OCI-LY3 (cell line): ENCODE data around the gene GALNT14.
"Not testable (repeated sequence)": the region's sequence is repeated elsewhere in the genome, so short reads cannot be mapped to it uniquely, and the experiment has no call there.

Experiments
- H2AFZ ChIP-seq: fragments of 200-600, 300-600 bp; shearing (Covaris generic); 2 replicates; pipeline ENCODE4 v1.6.0; 2014; ENCODE audit warnings: antibody characterized with exemption, low read depth, low read length
- H3K27ac ChIP-seq: fragments of 200-600, 300-600 bp; sonication (generic); 2 replicates; pipeline ENCODE4 v1.5.1; 2014; ENCODE audit warnings: mild to moderate bottlenecking, low read length, moderate library complexity, mixed read lengths
- H3K27me3 ChIP-seq: fragments of 200-600, 300-600 bp; sonication (generic); 2 replicates; pipeline ENCODE4 v1.6.1; 2014; ENCODE audit warnings: low read depth, low read length, mixed read lengths
- H3K36me3 ChIP-seq: fragments of 200-600, 300-600 bp; sonication (generic); replicated peaks from 2 replicates; pipeline ENCODE3; 2014; ENCODE audit warnings: low read depth, low read length, mixed read lengths
- H3K4me1 ChIP-seq: fragments of 300-600, 200-600 bp; sonication (generic); 2 replicates; pipeline ENCODE4 v1.6.1; 2014; ENCODE audit warnings: low read length, mixed read lengths
- H3K4me2 ChIP-seq: fragments of 200-600, 300-600 bp; sonication (generic); 2 replicates; pipeline ENCODE4 v1.6.1; 2014; ENCODE audit warnings: low read length, mixed read lengths
- H3K4me3 ChIP-seq: fragments of 300-600, 200-600 bp; sonication (generic); 2 replicates; pipeline ENCODE4 v1.5.1; 2014; ENCODE audit warnings: antibody characterized with exemption, mild to moderate bottlenecking, low read length, moderate library complexity
- H3K79me2 ChIP-seq: fragments of 300-600, 200-600 bp; shearing (Covaris generic); 2 replicates; pipeline ENCODE4 v1.6.1; 2014; ENCODE audit warnings: mild to moderate bottlenecking, low read length, mixed read lengths
- H3K9ac ChIP-seq: fragments of 300-600, 200-600 bp; shearing (Covaris generic); 2 replicates; pipeline ENCODE4 v1.6.0; 2014; ENCODE audit warnings: mild to moderate bottlenecking, low read length, moderate library complexity
- H3K9me3 ChIP-seq: fragments of 200-600, 300-600 bp; shearing (Covaris generic); 2 replicates; pipeline ENCODE4 v1.6.1; 2014; ENCODE audit warnings: low read length, mixed read lengths; ENCODE audit not compliant: insufficient read depth
- H4K20me1 ChIP-seq: fragments of 200-600, 300-600 bp; sonication (generic); 2 replicates; pipeline ENCODE4 v1.6.1; 2016; ENCODE audit warnings: low read length, mixed read lengths; ENCODE audit not compliant: insufficient read depth
- CTCF ChIP-seq: fragments of 200-600, 300-600 bp; sonication (generic); IDR thresholded peaks from 2 replicates; pipeline ENCODE4 v1.5.1; 2014; ENCODE audit warnings: antibody characterized with exemption, low read length, low read depth
- EZH2phosphoT487 ChIP-seq: fragments of 200-600 bp; shearing (Covaris generic); IDR thresholded peaks from 2 replicates; pipeline ENCODE4 v1.6.1; 2018; ENCODE audit warnings: antibody characterized with exemption, mixed run types, low read depth

The GALNT14 gene

GRCh38 chr2:30914456-30914855 is 223.8 kb downstream of the GALNT14 start:
- Histone ChIP-seq H4K20me1 (no peaks in the 10 kb centered on the region), H3K9ac (no peak overlapping the region), H3K27me3 (no peaks in the 10 kb centered on the region), H3K4me2 (no peak overlapping the region), H3K4me3 (no peak overlapping the region), H3K4me1 (no peaks in the 10 kb centered on the region), H2AFZ (no peak overlapping the region), H3K79me2 (no peaks in the 10 kb centered on the region), H3K27ac (no peak overlapping the region), H3K9me3 (no peaks in the 10 kb centered on the region), H3K36me3 (peaks cover 45% of the 10 kb centered on the region)
- TF ChIP-seq EZH2phosphoT487: no peak
- TF ChIP-seq CTCF: no peak

GRCh38 chr2:30912056-30912455 is 226.2 kb downstream of the GALNT14 start:
- no peak overlapping the region for H3K4me2 ChIP-seq
- no peaks in the 10 kb centered on the region for H3K9me3 ChIP-seq
- H3K9ac ChIP-seq: no peak overlapping the region
- H3K36me3 ChIP-seq: peaks cover 33% of the 10 kb centered on the region
- no peaks in the 10 kb centered on the region for H3K79me2 ChIP-seq
- H3K27ac ChIP-seq: no peak overlapping the region
- no peak overlapping the region for H2AFZ ChIP-seq
- H3K4me1 ChIP-seq: no peaks in the 10 kb centered on the region
- H3K27me3 ChIP-seq: no peaks in the 10 kb centered on the region
- no peaks in the 10 kb centered on the region for H4K20me1 ChIP-seq
- no peak overlapping the region for H3K4me3 ChIP-seq
- TF ChIP-seq EZH2phosphoT487 (no peak), CTCF (no peak)

GRCh38 chr2:30911327-30911726 is 226.9 kb downstream of the GALNT14 start:
- Histone ChIP-seq H3K4me2 (no peak overlapping the region), H3K36me3 (peaks cover 33% of the 10 kb centered on the region), H3K4me1 (no peaks in the 10 kb centered on the region), H3K9ac (no peak overlapping the region), H3K27ac (no peak overlapping the region), H3K79me2 (no peaks in the 10 kb centered on the region), H3K9me3 (no peaks in the 10 kb centered on the region), H3K4me3 (no peak overlapping the region), H4K20me1 (no peaks in the 10 kb centered on the region), H3K27me3 (no peaks in the 10 kb centered on the region), H2AFZ (no peak overlapping the region)
- TF ChIP-seq CTCF (no peak), EZH2phosphoT487 (no peak)

- Histone ChIP-seq H3K4me3 (no peak overlapping the region), H3K79me2 (no peaks in the 10 kb centered on the region), H3K36me3 (peaks cover 33% of the 10 kb centered on the region)
These were observed 227.6 kb downstream of the GALNT14 start for GRCh38 chr2:30910686-30911085.

GRCh38 chr2:30904437-30904836 is 233.8 kb downstream of the GALNT14 start:
- not testable (repeated sequence) for H3K9ac ChIP-seq, H3K27me3 ChIP-seq, H3K4me1 ChIP-seq, H4K20me1 ChIP-seq, H3K9me3 ChIP-seq, H3K79me2 ChIP-seq, H3K4me3 ChIP-seq, H3K4me2 ChIP-seq, H3K27ac ChIP-seq, H2AFZ ChIP-seq
- peaks cover 30% of the 10 kb centered on the region for H3K36me3 ChIP-seq

More at GRCh38 chr2:30910686-30911085, 227.6 kb downstream of the GALNT14 start:
- Histone ChIP-seq H3K9ac (no peak overlapping the region), H3K27ac (no peak overlapping the region), H3K4me2 (no peak overlapping the region), H3K27me3 (no peaks in the 10 kb centered on the region), H3K9me3 (no peaks in the 10 kb centered on the region), H2AFZ (no peak overlapping the region), H4K20me1 (no peaks in the 10 kb centered on the region), H3K4me1 (no peaks in the 10 kb centered on the region)
- TF ChIP-seq EZH2phosphoT487: no peak
- TF ChIP-seq CTCF: no peak
